Activated CD4-positive, CD25-positive, alpha-beta regulatory T cell treated with anti-CD3 and anti-CD28 coated beads, Interleukin-2, amount 50 U/mL, for 72 hours (primary cell): ENCODE results near the gene SIM2.

Experiments
- DNase-seq: peaks from one replicate; pipeline ENCODE4 v3.0.0; 2021

The SIM2 gene

GRCh38 chr21:36769051-36769839, 70.3 kb downstream of the SIM2 start:
- DNase-seq = no peak

- DNase-seq = no peak
These were observed 74.2 kb downstream of the SIM2 start for GRCh38 chr21:36773117-36773516.

GRCh38 chr21:36773995-36774394, 75.1 kb downstream of the SIM2 start:
- DNase-seq = no peak

- DNase-seq = no peak
These were observed 78.2 kb downstream of the SIM2 start for GRCh38 chr21:36776981-36777617.

GRCh38 chr21:36780861-36781260, 81.9 kb downstream of the SIM2 start:
- no peak for DNase-seq

GRCh38 chr21:36783612-36784374, 84.9 kb downstream of the SIM2 start:
- DNase-seq = no peak

GRCh38 chr21:36784947-36785346, 86.0 kb downstream of the SIM2 start:
- DNase-seq = no peak

- no peak for DNase-seq
These were observed 86.7 kb downstream of the SIM2 start for GRCh38 chr21:36785615-36786014.

- DNase-seq = no peak
These were observed 87.3 kb downstream of the SIM2 start for GRCh38 chr21:36786186-36786585.

GRCh38 chr21:36788120-36788638, 89.3 kb downstream of the SIM2 start:
- DNase-seq = no peak

- DNase-seq = no peak
These were observed 91.7 kb downstream of the SIM2 start for GRCh38 chr21:36790616-36791015.

GRCh38 chr21:36791180-36791579, 92.3 kb downstream of the SIM2 start:
- DNase-seq = no peak

GRCh38 chr21:36791695-36792470, 93.0 kb downstream of the SIM2 start:
- DNase-seq = no peak

GRCh38 chr21:36792505-36792967, 93.6 kb downstream of the SIM2 start:
- no peak for DNase-seq

GRCh38 chr21:36796070-36796469, 97.2 kb downstream of the SIM2 start:
- no peak for DNase-seq

- DNase-seq = no peak
These were observed 99.6 kb downstream of the SIM2 start for GRCh38 chr21:36798491-36798890.
